Measurements from ENCODE around the gene ZNF32. TPM values are rescaled to one million over a fixed set of nuclear protein-coding genes. Genes with fewer than 3 reads are reported as not detected.

Gene ZNF32
- total RNA-seq, 6 experiments from 2014 or later: 10.9 to 20.4 (median 15.3) TPM

- ATAC-seq: peak; percentile 38 to 53 (median 43)
Observed at GRCh38 chr10:43649185-43649523, 473 bp upstream of the ZNF32 start.

GRCh38 chr10:43648095-43648397 is 635 bp downstream of the ZNF32 start:
- no peaks in the 10 kb centered on the region for H3K27me3 ChIP-seq
- peaks cover 0 to 3% (median 0%) of the 10 kb centered on the region in 4 donors for H3K4me1 ChIP-seq
- H3K9me3 ChIP-seq: peaks cover 3 to 24% (median 14%) of the 10 kb centered on the region in 4 donors
- TF ChIP-seq POLR2A (IDR thresholded peaks at IDR 0.05) (no peak), CTCF (IDR thresholded peaks at IDR 0.05) (no peak)
- H3K36me3 ChIP-seq: peaks cover 0 to 22% (median 14%) of the 10 kb centered on the region in 4 donors
- H3K4me3 ChIP-seq: peak overlapping the region; percentile 88 to 96 (median 91)
- ATAC-seq: no peak
- intact Hi-C loops (cut with DNase I): no loop called here
- 49% methylated on average over 8 of the region's 9 CpGs for WGBS (ENCODE audit: insufficient coverage, low coverage, low lambda C conversion rate, missing lambda C conversion rate)
- peak overlapping the region; percentile 80 to 82 (median 82) for H3K27ac ChIP-seq
- no peak for DNase-seq

More at GRCh38 chr10:43649185-43649523, 473 bp upstream of the ZNF32 start:
- intact Hi-C loops (cut with DNase I): no loop called here
- H3K27ac ChIP-seq: peak overlapping the region in 1 of 3 donors; percentile 82
- peaks cover 3 to 15% (median 9%) of the 10 kb centered on the region in 4 donors for H3K9me3 ChIP-seq
- DNase-seq: no peak
- H3K27me3 ChIP-seq: no peaks in the 10 kb centered on the region
- H3K4me3 ChIP-seq: peak overlapping the region; percentile 88 to 96 (median 91)
- peaks cover 0 to 18% (median 9%) of the 10 kb centered on the region in 4 donors for H3K36me3 ChIP-seq
- H3K4me1 ChIP-seq: peaks cover 0 to 3% (median 0%) of the 10 kb centered on the region in 4 donors
- TF ChIP-seq CTCF (IDR thresholded peaks at IDR 0.05) (no peak), POLR2A (IDR thresholded peaks at IDR 0.05) (no peak)
- 23% methylated on average over 10 of the region's 14 CpGs for WGBS (ENCODE audit: insufficient coverage, low coverage, low lambda C conversion rate, missing lambda C conversion rate)

GRCh38 chr10:43647576-43647975 is 1.1 kb downstream of the ZNF32 start:
- DNase-seq (no peak), ATAC-seq (no peak)
- no peaks in the 10 kb centered on the region for H3K27me3 ChIP-seq
- peaks cover 0 to 3% (median 0%) of the 10 kb centered on the region in 4 donors for H3K4me1 ChIP-seq
- no CpG with 5 or more reads among the region's 6 CpGs for WGBS (ENCODE audit: insufficient coverage, low coverage, low lambda C conversion rate, missing lambda C conversion rate)
- intact Hi-C loops (cut with DNase I): no loop called here
- TF ChIP-seq CTCF (IDR thresholded peaks at IDR 0.05) (no peak), POLR2A (IDR thresholded peaks at IDR 0.05) (no peak)
- peak overlapping the region; percentile 88 to 96 (median 91) for H3K4me3 ChIP-seq
- no peak overlapping the region for H3K27ac ChIP-seq
- peaks cover 0 to 22% (median 14%) of the 10 kb centered on the region in 4 donors for H3K36me3 ChIP-seq
- peaks cover 3 to 28% (median 14%) of the 10 kb centered on the region in 4 donors for H3K9me3 ChIP-seq

GRCh38 chr10:43645866-43646265 is 2.8 kb downstream of the ZNF32 start:
- intact Hi-C loops (cut with DNase I): no loop called here
- peaks cover 0 to 3% (median 0%) of the 10 kb centered on the region in 4 donors for H3K4me1 ChIP-seq
- ATAC-seq (no peak), DNase-seq (no peak)
- H3K36me3 ChIP-seq: peaks cover 0 to 22% (median 14%) of the 10 kb centered on the region in 4 donors
- H3K9me3 ChIP-seq: peaks cover 3 to 37% (median 18%) of the 10 kb centered on the region in 4 donors
- no peaks in the 10 kb centered on the region for H3K27me3 ChIP-seq
- H3K27ac ChIP-seq: no peak overlapping the region
- 90% methylated on average over 4 of the region's 4 CpGs for WGBS (ENCODE audit: insufficient coverage, low coverage, low lambda C conversion rate, missing lambda C conversion rate)
- TF ChIP-seq POLR2A (IDR thresholded peaks at IDR 0.05) (no peak), CTCF (IDR thresholded peaks at IDR 0.05) (no peak)
- H3K4me3 ChIP-seq: no peak overlapping the region
